ENCODE measurements around the gene CRAT. TPM values are rescaled to one million over a fixed set of nuclear protein-coding genes. Genes with fewer than 3 reads are reported as not detected.

The CRAT gene
- total RNA-seq, 4 donors from 2014 or later: 59.6 to 91.2 (median 67.5) TPM

GRCh38 chr9:129138144-129138462 is 27.5 kb upstream of the CRAT start:
- Histone ChIP-seq H3K27me3 (no peaks in the 10 kb centered on the region), H3K4me3 (no peak overlapping the region), H3K9me3 (no peaks in the 10 kb centered on the region), H3K36me3 (peaks cover 0 to 56% of the 10 kb centered on the region in 2 donors), H3K4me1 (peaks cover 10 to 62% (median 52%) of the 10 kb centered on the region in 3 donors), H3K27ac (peak overlapping the region; percentile 68 to 100 (median 96))
- ATAC-seq: no peak
- WGBS, 2 donors (ENCODE audit: low coverage in 1 of 2): 18% methylated on average over 3 of the region's 9 CpGs; no CpG with 5 or more reads in 1 of the 2 donors
- TF ChIP-seq EP300 (IDR thresholded peaks at IDR 0.05) (no peak), POLR2AphosphoS5 (IDR thresholded peaks at IDR 0.05) (no peak)

GRCh38 chr9:129137292-129138143 is 26.9 kb upstream of the CRAT start:
- Histone ChIP-seq H3K27me3 (no peaks in the 10 kb centered on the region), H3K27ac (peak overlapping the region in 3 of 4 donors; percentile 95 to 100 (median 97)), H3K4me1 (peaks cover 7 to 57% (median 48%) of the 10 kb centered on the region in 3 donors), H3K4me3 (no peak overlapping the region), H3K9me3 (no peaks in the 10 kb centered on the region), H3K36me3 (peaks cover 0 to 59% of the 10 kb centered on the region in 2 donors)
- WGBS, 2 donors (ENCODE audit: low coverage in 1 of 2): 80 to 86% methylated on average over 2 to 4 of the region's 19 CpGs
- TF ChIP-seq EP300 (IDR thresholded peaks at IDR 0.05) (no peak), POLR2A (IDR thresholded peaks at IDR 0.05) (no peak), CTCF (IDR thresholded peaks at IDR 0.05) (no peak)
- ATAC-seq: no peak

- Histone ChIP-seq H3K27me3 (no peaks in the 10 kb centered on the region), H3K27ac (peak overlapping the region in 3 of 4 donors; percentile 95 to 100 (median 97)), H3K4me3 (no peak overlapping the region), H3K9me3 (no peaks in the 10 kb centered on the region), H3K36me3 (peaks cover 0 to 61% of the 10 kb centered on the region in 2 donors), H3K4me1 (peaks cover 0 to 57% (median 38%) of the 10 kb centered on the region in 3 donors)
- no peak for TF ChIP-seq EP300 (IDR thresholded peaks at IDR 0.05)
- TF ChIP-seq POLR2A (IDR thresholded peaks at IDR 0.05): no peak
- ATAC-seq: no peak
- 80 to 96% methylated on average over 1 to 4 of the region's 16 CpGs for whole genome bisulfite sequencing, 2 donors (ENCODE audit: low coverage in 1 of 2)
These were observed 25.9 kb upstream of the CRAT start for GRCh38 chr9:129136446-129137035.

- TF ChIP-seq EP300 (IDR thresholded peaks at IDR 0.05) (no peak), CTCF (IDR thresholded peaks at IDR 0.05) (no peak), POLR2AphosphoS5 (IDR thresholded peaks at IDR 0.05) (no peak), POLR2A (IDR thresholded peaks at IDR 0.05) (no peak)
- H3K9me3 ChIP-seq: no peaks in the 10 kb centered on the region
- no peaks in the 10 kb centered on the region for H3K27me3 ChIP-seq
- no peak overlapping the region for H3K27ac ChIP-seq
- ATAC-seq: no peak
- H3K4me3 ChIP-seq: no peak overlapping the region
- peaks cover 0 to 72% of the 10 kb centered on the region in 2 donors for H3K36me3 ChIP-seq
- 80 to 90% methylated on average over 1 to 2 of the region's 6 CpGs for WGBS, 2 donors (ENCODE audit: low coverage in 1 of 2)
- peaks cover 0 to 50% (median 27%) of the 10 kb centered on the region in 3 donors for H3K4me1 ChIP-seq
These were observed 24.9 kb upstream of the CRAT start for GRCh38 chr9:129135476-129135875.

GRCh38 chr9:129133082-129133481 is 22.5 kb upstream of the CRAT start:
- 20% methylated on average over 2 of the region's 4 CpGs; no CpG with 5 or more reads in 1 of the 2 donors for whole genome bisulfite sequencing, 2 donors (ENCODE audit: low coverage in 1 of 2)
- no peak overlapping the region for H3K27ac ChIP-seq

More at GRCh38 chr9:129133082-129133481, 22.5 kb upstream of the CRAT start:
- no peak for ATAC-seq
- TF ChIP-seq POLR2AphosphoS5 (IDR thresholded peaks at IDR 0.05) (no peak), EP300 (IDR thresholded peaks at IDR 0.05) (no peak), POLR2A (IDR thresholded peaks at IDR 0.05) (no peak), CTCF (IDR thresholded peaks at IDR 0.05) (no peak)
- Histone ChIP-seq H3K36me3 (peaks cover 0 to 88% of the 10 kb centered on the region in 2 donors), H3K9me3 (no peaks in the 10 kb centered on the region), H3K27me3 (no peaks in the 10 kb centered on the region), H3K4me1 (peaks cover 0 to 28% (median 8%) of the 10 kb centered on the region in 3 donors), H3K4me3 (no peak overlapping the region)
